Esophagus muscularis mucosa (tissue), 4 donors: Measurements from ENCODE around the gene NAV3. TPM values are rescaled to one million over a fixed set of nuclear protein-coding genes. Genes with fewer than 3 reads are reported as not detected.
"Not testable (repeated sequence)": the region's sequence is repeated elsewhere in the genome, so short reads cannot be mapped to it uniquely, and the experiment has no call there.

Experiments used
- DNase-seq: peaks from one replicate; pipeline ENCODE4 v3.0.0-alpha.2; 2017; ENCODE audit errors: extremely low spot score
- H3K27ac ChIP-seq, 4 donors: fragments of 200-600 bp; sonication (generic); replicated peaks in 1 of 4; 1 replicate in 3 of 4; 2 replicates in 1 of 4; pipeline ENCODE4 v1.5.1; 2016 to 2019; ENCODE audit warnings: mild to moderate bottlenecking in 1 of 4
- H3K27me3 ChIP-seq, 4 donors: fragments of 200-600 bp; sonication (generic); one replicate each; pipeline versions ENCODE4 v1.5.1 to v1.6.0; 2016 to 2019
- H3K36me3 ChIP-seq, 4 donors: fragments of 200-600 bp; sonication (generic); one replicate each; pipeline ENCODE4 v1.5.1; 2016 to 2019
- H3K4me1 ChIP-seq, 4 donors: fragments of 200-600 bp; sonication (generic); one replicate each; pipeline ENCODE4 v1.5.1; 2016 to 2019
- H3K4me3 ChIP-seq, 4 donors: fragments of 200-600 bp; sonication (generic); 1 replicate in 2 of 4; 2 replicates in 2 of 4; pipeline ENCODE4 v1.5.1; 2016 to 2019; ENCODE audit warnings: mild to moderate bottlenecking in 4 of 4, moderate library complexity in 1 of 4
- H3K9me3 ChIP-seq, 4 donors: fragments of 200-600 bp; sonication (generic); 1 replicate in 3 of 4; 2 replicates in 1 of 4; pipeline ENCODE4 v1.5.1; 2016 to 2019
- EP300 ChIP-seq: sonication (generic); formaldehyde crosslinking; IDR thresholded peaks from one replicate; pipeline ENCODE4 v1.6.1; 2017; ENCODE audit warnings: antibody characterized with exemption
- POLR2A ChIP-seq: fragments of 450-650 bp; IDR thresholded peaks from one replicate; pipeline ENCODE4 v1.6.1; 2017; ENCODE audit warnings: antibody characterized with exemption, moderate library complexity, mild to moderate bottlenecking, low read depth
- POLR2AphosphoS5 ChIP-seq, 2 donors: sonication (generic); formaldehyde crosslinking; IDR thresholded peaks; one replicate each; pipeline ENCODE4 v1.6.1; 2017; ENCODE audit warnings: antibody characterized with exemption in 2 of 2
- WGBS: methylation state at CpG from one replicate; pipeline ENCODE4 v1.1.5; 2018; 5-methylcytosine and 5-hydroxymethylcytosine counted together
- intact Hi-C: fragments of 100-400 bp; cut with DNase I; formaldehyde crosslinking; loops from one replicate; pipeline ENCODE4 v1.15.1; 2023
- total RNA-seq, 4 donors: library from RNA; depleted of rRNA; stranded (reverse); fragments of >200 nt; gene quantifications; one replicate each; pipeline versions ENCODE4 v1.1.0 to v1.2.1, GENCODE V29; 2016
- TF ChIP-seq, protein P1 (sequence below), 3 experiments: fragments of 200-600 bp in 2 of 3; fragments of 450-650 bp in 1 of 3; sonication (generic) in 2 of 3; IDR thresholded peaks; one replicate each; pipeline ENCODE4 v1.5.1; 2017 to 2019; ENCODE audit warnings: antibody characterized with exemption in 3 of 3, mild to moderate bottlenecking in 2 of 3, moderate library complexity in 1 of 3

The NAV3 gene
- total RNA-seq, 4 donors from 2014 or later, result 4.3 to 9.6 (median 5.4) TPM

DNA sequence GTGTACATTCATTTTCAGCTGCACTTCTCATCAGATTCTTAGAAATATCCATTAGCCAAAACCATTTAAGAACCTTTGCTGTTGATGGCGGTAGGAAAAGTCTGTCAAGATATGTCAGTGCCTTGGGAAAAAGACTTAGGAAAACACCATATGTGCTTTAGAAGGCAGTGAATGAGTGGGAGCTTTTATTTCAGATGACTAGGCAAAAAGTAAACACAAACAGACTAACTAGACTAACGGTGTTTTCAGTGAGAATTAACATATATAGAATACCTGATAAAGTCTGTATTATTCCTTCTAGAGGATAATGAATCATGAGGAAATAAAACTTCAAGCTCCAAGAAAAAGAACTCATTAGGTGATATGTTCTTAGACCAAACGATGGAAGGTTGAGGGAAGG, 418.9 kb downstream of the NAV3 start:
- TF ChIP-seq, protein P1, sequence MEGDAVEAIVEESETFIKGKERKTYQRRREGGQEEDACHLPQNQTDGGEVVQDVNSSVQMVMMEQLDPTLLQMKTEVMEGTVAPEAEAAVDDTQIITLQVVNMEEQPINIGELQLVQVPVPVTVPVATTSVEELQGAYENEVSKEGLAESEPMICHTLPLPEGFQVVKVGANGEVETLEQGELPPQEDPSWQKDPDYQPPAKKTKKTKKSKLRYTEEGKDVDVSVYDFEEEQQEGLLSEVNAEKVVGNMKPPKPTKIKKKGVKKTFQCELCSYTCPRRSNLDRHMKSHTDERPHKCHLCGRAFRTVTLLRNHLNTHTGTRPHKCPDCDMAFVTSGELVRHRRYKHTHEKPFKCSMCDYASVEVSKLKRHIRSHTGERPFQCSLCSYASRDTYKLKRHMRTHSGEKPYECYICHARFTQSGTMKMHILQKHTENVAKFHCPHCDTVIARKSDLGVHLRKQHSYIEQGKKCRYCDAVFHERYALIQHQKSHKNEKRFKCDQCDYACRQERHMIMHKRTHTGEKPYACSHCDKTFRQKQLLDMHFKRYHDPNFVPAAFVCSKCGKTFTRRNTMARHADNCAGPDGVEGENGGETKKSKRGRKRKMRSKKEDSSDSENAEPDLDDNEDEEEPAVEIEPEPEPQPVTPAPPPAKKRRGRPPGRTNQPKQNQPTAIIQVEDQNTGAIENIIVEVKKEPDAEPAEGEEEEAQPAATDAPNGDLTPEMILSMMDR (IDR thresholded peaks at IDR 0.05), result no peak
- TF ChIP-seq EP300, result no peak
- TF ChIP-seq POLR2A, result no peak
- TF ChIP-seq POLR2AphosphoS5 (IDR thresholded peaks at IDR 0.05), result no peak
- no peak overlapping the region for H3K27ac ChIP-seq
- H3K27me3 ChIP-seq, result no peaks in the 10 kb centered on the region
- H3K4me3 ChIP-seq, result no peak overlapping the region
- no peaks in the 10 kb centered on the region for H3K4me1 ChIP-seq
- H3K9me3 ChIP-seq, result peaks cover 0 to 6% (median 0%) of the 10 kb centered on the region in 4 donors
- intact Hi-C loops, result no loop called here
- DNase-seq, result no peak
- H3K36me3 ChIP-seq, result no peaks in the 10 kb centered on the region
- 73% methylated on average over 3 of the region's 3 CpGs for WGBS

GRCh38 chr12:78257662-78258061, 427.0 kb downstream of the NAV3 start:
- H3K36me3 ChIP-seq, intact Hi-C loops, DNase-seq, H3K4me1 ChIP-seq, H3K27me3 ChIP-seq, H3K4me3 ChIP-seq, H3K27ac ChIP-seq: not testable (repeated sequence)
- 100% methylated on average over 6 of the region's 7 CpGs for WGBS
- peaks cover 0 to 18% (median 3%) of the 10 kb centered on the region in 4 donors for H3K9me3 ChIP-seq

GRCh38 chr12:78260976-78261375, 430.3 kb downstream of the NAV3 start:
- WGBS, result 88% methylated on average over 7 of the region's 7 CpGs
- DNase-seq, result no peak
- H3K4me1 ChIP-seq, result no peaks in the 10 kb centered on the region
- no peaks in the 10 kb centered on the region for H3K27me3 ChIP-seq
- intact Hi-C loops, result no loop called here
- no peak overlapping the region for H3K4me3 ChIP-seq
- no peaks in the 10 kb centered on the region for H3K36me3 ChIP-seq
- TF ChIP-seq POLR2A (no peak), EP300 (no peak)
- TF ChIP-seq, protein P1 (IDR thresholded peaks at IDR 0.05), result no peak
- H3K27ac ChIP-seq, result no peak overlapping the region
- H3K9me3 ChIP-seq, result peaks cover 0 to 11% (median 3%) of the 10 kb centered on the region in 4 donors

DNA sequence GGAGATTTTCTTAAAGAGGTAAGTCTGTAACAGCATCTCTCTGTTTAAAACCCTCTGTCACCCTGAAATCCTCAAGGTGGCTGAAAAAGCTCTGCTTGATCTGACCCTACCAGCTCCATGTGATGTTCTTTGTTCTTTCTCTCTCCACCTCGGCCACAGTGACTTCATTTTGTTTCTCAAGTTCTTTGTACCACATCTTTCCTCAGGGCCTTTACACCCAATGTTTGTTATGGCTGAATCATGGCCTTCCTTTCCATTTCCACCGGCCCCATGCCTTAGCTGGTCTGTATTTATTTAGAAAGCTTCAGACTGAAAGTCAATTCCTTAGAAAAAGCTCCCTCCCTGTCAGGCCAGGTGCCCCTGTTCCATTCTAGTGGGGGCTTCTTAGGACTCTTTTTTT, 431.2 kb downstream of the NAV3 start:
- WGBS, result 74% methylated on average over 2 of the region's 2 CpGs
- no peak for DNase-seq

More for the DNA sequence above, 431.2 kb downstream of the NAV3 start:
- Histone ChIP-seq H3K4me3 (no peak overlapping the region), H3K9me3 (peaks cover 0 to 11% (median 3%) of the 10 kb centered on the region in 4 donors), H3K4me1 (no peaks in the 10 kb centered on the region), H3K27ac (no peak overlapping the region), H3K36me3 (no peaks in the 10 kb centered on the region), H3K27me3 (no peaks in the 10 kb centered on the region)
- intact Hi-C loops, result no loop called here
- TF ChIP-seq, protein P1 (IDR thresholded peaks at IDR 0.05), result no peak
- no peak for TF ChIP-seq POLR2A
- TF ChIP-seq POLR2AphosphoS5 (IDR thresholded peaks at IDR 0.05), result no peak
- no peak for TF ChIP-seq EP300
